Stimulated activated CD4-positive, alpha-beta T cell treated with anti-CD3 and anti-CD28 coated beads, Interleukin-15, amount 100 ng/mL, for 48 hours (primary cell): ENCODE data around the gene FAM184A.

ENCODE experiments used
- DNase-seq, 2 donors: peaks; one replicate each; pipeline ENCODE4 v3.0.0-alpha.2; 2020; ENCODE audit warnings: low read depth in 2 of 2

The FAM184A gene

DNA sequence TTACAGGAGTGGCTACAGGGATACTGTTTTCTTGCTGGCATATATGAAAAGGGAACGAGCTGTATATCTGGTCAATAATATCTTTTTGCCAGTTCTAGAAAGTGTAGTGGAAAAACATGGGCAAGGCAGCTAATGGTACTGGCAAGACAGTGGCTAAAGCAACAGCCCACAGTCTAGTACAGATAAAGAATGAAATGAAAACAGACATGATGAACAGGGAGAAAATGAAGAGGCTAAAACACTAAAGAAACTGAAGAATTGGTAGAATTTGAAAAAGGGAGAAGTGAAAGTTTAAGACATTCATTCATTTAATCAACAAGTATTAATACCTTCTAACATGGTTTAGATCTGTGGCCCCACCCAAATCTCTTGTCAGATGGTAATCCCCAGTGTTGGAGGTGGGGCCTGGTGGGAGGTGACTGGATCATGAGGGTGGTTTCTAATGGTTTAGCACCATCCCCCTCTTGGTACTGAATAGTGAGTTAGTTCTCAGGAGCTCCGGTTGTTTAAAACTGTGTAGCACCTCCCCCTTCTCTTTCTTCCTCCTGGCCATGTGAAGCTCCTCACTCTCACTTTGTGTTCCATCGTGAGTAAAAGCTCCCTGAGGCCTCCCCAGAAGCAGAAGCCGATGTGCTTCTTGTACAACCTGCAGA is 18.1 kb downstream of the FAM184A start:
- no peak for DNase-seq

DNA sequence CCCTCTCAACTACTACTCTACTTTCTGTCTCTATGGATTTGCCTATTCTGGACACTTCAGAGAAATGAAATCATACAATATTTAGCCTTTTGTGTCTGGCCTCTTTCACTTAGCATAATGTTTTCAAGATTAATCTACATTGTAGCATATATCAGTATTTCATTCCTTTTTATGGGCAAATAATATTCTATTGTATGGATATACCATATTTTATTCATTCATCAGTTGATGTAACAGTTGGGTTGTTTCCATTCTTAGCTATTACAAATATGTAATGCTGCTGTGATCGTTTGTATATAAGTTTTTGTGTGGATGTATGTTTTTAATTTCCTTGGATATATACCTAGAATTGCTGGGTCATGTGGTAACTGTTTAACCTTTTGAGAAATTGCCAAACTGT is 23.4 kb downstream of the FAM184A start:
- no peak for DNase-seq

GRCh38 chr6:119052987-119053386 is 25.5 kb downstream of the FAM184A start:
- DNase-seq: no peak

DNA sequence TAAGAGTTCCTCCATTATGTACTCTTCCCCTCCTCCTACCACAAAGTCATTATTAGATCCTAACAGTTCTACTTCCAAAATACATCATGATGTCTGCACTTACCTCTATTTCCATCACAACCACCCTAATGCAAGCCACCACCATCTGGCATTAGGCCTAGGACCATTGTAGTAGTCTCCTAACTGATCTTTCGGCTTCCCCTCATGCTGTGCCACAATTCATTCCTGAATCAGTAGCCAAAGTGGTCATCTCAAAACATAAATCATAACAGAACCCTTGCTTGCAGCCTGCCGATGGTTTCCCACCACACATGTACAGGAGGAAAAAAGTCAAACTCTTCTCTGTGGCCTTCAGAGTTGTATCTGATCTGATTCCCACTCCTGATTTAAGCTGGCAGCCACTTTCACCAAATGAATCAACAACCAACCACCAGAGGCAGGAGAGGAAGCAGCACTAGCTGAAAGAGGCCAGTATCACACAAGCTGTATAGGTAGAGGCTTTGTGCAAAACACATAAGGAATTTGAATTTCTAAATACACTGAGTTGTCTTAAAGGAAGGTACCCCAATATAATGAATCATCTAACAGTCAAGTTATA is 26.1 kb downstream of the FAM184A start:
- DNase-seq: peak in 1 of 2 donors; percentile 13

- DNase-seq: no peak
Measured at GRCh38 chr6:119044255-119044654, 34.2 kb downstream of the FAM184A start.

GRCh38 chr6:119043783-119044182 is 34.7 kb downstream of the FAM184A start:
- no peak for DNase-seq

DNA sequence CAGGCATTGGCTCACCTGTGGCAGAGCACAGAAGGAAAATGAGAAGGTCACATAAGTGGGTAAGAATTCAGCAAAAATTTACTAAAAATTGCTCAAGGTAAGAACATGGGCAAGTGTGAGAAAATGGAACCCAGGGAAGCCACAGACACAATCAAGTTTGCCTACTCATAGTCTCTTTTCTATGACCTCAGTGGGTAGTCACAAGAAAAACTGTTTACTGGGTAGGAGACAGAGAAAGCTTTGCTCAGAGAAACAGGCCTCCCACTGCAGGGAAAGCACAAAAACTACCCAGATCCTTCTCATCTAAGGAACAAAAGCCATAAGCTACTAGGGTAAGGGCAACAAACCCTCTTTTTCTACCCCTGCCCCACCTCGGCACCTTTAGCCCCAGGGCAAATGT is 35.2 kb downstream of the FAM184A start:
- DNase-seq: peak; percentile 4 to 6

DNA sequence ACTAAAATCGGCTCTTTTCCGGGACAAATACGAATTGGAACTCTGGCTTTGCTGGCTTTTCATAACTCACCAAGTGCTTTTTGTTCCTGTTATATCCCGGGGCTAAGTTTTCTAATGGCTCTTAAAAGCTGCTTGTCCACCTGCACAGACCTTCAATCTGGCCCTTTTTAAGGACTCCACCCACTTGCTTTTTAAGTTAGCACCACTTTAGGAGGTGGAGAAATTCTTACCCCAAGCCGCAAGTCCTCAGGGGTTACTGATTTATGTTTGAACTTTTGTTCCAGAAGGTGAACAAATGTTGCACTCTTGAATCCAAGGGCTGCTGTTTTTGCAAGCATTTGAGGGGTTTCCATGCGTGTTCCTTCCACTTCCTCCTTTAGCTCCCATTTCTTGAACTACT is 37.8 kb downstream of the FAM184A start:
- no peak for DNase-seq

GRCh38 chr6:119040229-119040628 is 38.2 kb downstream of the FAM184A start:
- no peak for DNase-seq

GRCh38 chr6:119037941-119038623 is 40.4 kb downstream of the FAM184A start:
- no peak for DNase-seq

DNA sequence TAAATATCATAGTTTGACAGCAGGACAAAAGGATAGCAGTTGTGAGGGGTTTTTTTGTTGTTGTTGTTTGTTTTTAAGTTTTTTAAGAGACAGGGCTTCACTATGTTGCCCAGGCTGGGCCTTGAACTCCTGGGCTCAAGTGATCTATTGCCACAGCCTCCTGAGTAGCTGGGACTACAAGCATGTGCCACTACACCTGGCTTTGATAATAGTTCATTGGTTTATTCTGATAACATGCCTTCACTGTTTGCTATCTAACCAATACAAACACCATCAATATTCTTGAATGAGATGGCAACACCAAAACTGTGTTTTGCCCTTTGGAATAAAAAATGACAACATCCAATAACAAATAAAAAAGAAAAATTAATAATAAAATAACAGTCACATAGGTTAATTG is 41.2 kb downstream of the FAM184A start:
- DNase-seq: no peak

DNA sequence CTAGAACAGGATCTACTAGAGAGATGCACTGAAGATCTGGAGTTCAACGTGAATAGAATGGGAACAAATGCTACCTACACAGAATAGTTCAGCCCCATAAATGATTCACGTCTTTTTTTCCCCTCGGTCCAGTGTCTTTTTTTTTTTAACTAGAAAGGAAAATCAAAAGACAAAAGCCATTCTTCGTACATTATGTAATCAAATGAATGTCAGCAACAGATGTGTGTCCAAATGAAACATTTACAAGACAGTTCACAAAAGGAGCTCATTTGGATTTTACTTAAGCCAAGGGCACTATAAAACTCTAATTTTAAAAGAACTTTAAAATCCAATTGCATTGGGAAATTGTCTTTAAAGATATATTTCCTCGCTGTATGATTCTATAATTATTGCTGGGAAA is 42.4 kb downstream of the FAM184A start:
- no peak for DNase-seq

- DNase-seq: no peak
Measured at GRCh38 chr6:119035459-119035858, 43.0 kb downstream of the FAM184A start.

DNA sequence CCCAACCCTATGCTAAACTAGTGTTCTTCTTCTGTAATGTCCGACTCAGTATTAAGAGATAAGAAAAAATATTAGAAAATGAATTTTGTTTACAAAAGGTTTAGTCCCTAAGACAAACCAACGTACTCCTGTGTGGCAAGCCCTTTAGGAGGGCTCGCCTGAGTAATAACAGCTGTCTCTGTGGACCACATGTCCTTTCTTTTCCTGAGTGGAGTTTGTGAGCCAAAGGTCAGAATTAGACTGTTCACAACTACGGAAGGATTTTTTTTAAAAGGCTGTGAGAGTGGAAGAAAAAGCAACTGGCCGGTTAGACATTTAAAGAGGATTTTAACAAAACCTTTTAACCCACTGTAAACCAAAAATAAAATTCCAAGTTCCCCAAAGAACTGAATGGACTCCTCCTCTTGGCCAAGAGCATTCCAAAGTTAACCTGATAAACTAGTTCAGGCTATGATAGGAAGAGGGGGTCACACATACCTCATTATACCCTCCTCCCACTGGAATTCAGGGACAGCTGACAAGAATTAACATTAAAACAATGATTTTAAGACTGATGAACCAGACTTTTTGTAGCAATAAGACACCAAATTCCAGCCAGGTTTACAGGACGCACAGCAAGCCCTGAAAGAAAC is 43.5 kb downstream of the FAM184A start:
- DNase-seq: no peak

DNA sequence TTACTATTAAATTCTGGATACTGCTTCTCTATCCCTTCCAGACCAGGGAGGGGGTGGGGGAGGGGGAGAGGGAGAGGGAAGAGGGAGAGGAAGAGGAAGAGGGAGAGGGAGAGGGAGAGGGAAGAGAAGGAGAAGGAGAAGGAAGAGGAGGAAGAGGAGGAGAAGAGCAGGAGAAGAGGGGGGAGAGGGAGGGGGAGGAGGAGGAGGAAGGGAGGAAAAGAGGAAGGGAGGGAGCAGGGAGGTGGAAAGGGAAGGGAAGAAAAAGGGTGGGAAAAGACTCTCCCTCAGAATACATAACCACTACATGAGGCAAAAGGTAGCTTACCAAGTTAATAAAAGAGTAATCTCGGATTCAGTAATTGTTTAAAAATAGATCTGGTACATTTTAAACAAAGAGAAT is 46.0 kb downstream of the FAM184A start:
- DNase-seq: no peak

- no peak for DNase-seq
Measured at GRCh38 chr6:119030759-119031158, 47.7 kb downstream of the FAM184A start.

DNA sequence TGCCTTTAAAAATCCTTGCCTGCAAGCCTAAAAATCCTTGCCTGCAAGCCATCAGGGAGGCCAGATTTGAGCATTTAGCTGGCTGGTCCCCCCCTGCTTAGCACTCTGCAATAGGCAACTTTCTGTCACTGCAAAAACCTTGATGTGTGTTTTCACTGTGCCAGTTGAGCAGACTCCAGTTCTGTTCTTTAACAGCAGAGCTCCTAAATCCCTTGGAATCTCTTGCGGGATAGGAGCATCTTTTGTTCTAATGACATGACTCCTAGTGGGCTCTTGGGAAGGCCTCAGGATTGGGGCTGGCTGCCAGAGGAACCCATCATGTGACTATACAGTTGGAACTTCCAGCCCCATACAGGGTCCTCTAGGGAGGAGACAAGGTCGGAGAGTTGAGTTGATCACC is 50.4 kb downstream of the FAM184A start:
- no peak for DNase-seq

- no peak for DNase-seq
Measured at GRCh38 chr6:119027465-119027864, 51.0 kb downstream of the FAM184A start.

GRCh38 chr6:119026822-119027221 is 51.6 kb downstream of the FAM184A start:
- no peak for DNase-seq

- no peak for DNase-seq
Measured at GRCh38 chr6:119025793-119026192, 52.7 kb downstream of the FAM184A start.

DNA sequence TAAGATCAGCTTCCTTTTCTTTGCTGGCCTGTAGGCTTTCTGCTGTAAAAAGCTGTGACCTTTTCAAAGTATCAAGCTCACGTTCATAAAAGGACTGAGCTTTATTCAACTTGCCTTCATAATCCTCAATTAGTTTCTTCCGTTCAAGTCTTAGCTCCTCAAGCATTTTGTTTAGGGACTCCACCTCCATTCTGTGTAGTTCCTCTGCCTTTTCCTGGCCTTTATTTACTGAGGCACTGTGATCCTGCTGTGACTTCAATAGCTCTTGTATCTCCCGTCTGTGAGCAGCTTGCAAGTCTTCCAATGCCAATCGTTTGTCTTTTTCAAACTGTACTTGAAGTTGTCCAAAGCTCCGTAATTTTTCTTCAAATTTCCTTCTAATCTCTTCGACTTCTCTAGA is 54.4 kb downstream of the FAM184A start:
- no peak for DNase-seq

- no peak for DNase-seq
Measured at GRCh38 chr6:119022796-119023195, 55.7 kb downstream of the FAM184A start.
